Smooth muscle cell (in vitro differentiated cells): ENCODE results near the gene CST9. TPM values are rescaled to one million over a fixed set of nuclear protein-coding genes. Genes with fewer than 3 reads are reported as not detected.

ENCODE experiments used
- DNase-seq: peaks from one replicate; lab custom pipeline; 2025; ENCODE audit not compliant: unreplicated experiment; lab: John Stamatoyannopoulos, UW
- H2AFZ ChIP-seq: fragments of 200-600 bp; sonication (generic); 2 replicates; pipeline ENCODE4 v1.6.0; 2016; ENCODE audit warnings: antibody characterized with exemption, low read depth, mild to moderate bottlenecking
- H3F3A ChIP-seq: fragments of 200-600 bp; sonication (generic); 2 replicates; pipeline ENCODE4 v1.6.0; 2017; ENCODE audit warnings: antibody characterized with exemption, low read depth
- H3K27ac ChIP-seq: fragments of 200-600 bp; sonication (generic); 2 replicates; pipeline ENCODE4 v1.5.1; 2016; ENCODE audit warnings: low read depth, mild to moderate bottlenecking
- H3K27me3 ChIP-seq: fragments of 200-600 bp; sonication (generic); 2 replicates; pipeline ENCODE4 v1.6.1; 2016; ENCODE audit warnings: low read depth, mild to moderate bottlenecking
- H3K36me3 ChIP-seq: fragments of 200-600 bp; sonication (generic); 2 replicates; pipeline ENCODE4 v1.5.1; 2016; ENCODE audit warnings: low read depth
- H3K4me1 ChIP-seq: fragments of 200-600 bp; sonication (generic); 2 replicates; pipeline ENCODE4 v1.5.1; 2016; ENCODE audit warnings: low read depth
- H3K4me2 ChIP-seq: fragments of 200-600 bp; sonication (generic); 2 replicates; pipeline ENCODE4 v1.6.0; 2016; ENCODE audit warnings: mild to moderate bottlenecking
- H3K4me3 ChIP-seq: fragments of 200-600 bp; sonication (generic); 2 replicates; pipeline ENCODE4 v1.5.1; 2016; ENCODE audit warnings: mild to moderate bottlenecking
- H3K79me2 ChIP-seq: fragments of 200-600 bp; sonication (generic); 2 replicates; pipeline ENCODE4 v1.6.0; 2016; ENCODE audit warnings: low read depth, mild to moderate bottlenecking
- H3K9ac ChIP-seq: fragments of 200-600 bp; sonication (generic); 2 replicates; pipeline ENCODE4 v1.6.0; 2016; ENCODE audit warnings: low read depth
- H3K9me3 ChIP-seq: fragments of 200-600 bp; sonication (generic); replicated peaks from 2 replicates; pipeline ENCODE4 v1.5.1; 2016; ENCODE audit warnings: low read depth
- H4K20me1 ChIP-seq: fragments of 200-600 bp; sonication (generic); 2 replicates; pipeline ENCODE4 v1.6.0; 2016; ENCODE audit warnings: low read depth
- WGBS: methylation state at CpG from one replicate; pipeline ENCODE4 v1.1.7; 2016; ENCODE audit warnings: low lambda C conversion rate; 5-methylcytosine and 5-hydroxymethylcytosine counted together
- polyA plus RNA-seq: library from polyadenylated mRNA; unstranded; fragments of >200 nt; fragmentation: Nextera tagmentation; extraction: Ambion mirVana; gene quantifications from 2 replicates; pipeline ENCODE4 v1.2.1, GENCODE V29; 2016
- total RNA-seq: library from RNA; depleted of rRNA; stranded (reverse); fragments of >200 nt; gene quantifications from 2 replicates; pipeline ENCODE4 v1.2.3, GENCODE V29; 2014
- TF ChIP-seq, protein P1 (sequence below): fragments of 200-600 bp; sonication (generic); IDR thresholded peaks from 2 replicates; pipeline ENCODE4 v1.5.1; 2017; ENCODE audit warnings: borderline replicate concordance, mild to moderate bottlenecking, antibody characterized with exemption; ENCODE audit not compliant: insufficient read depth, poor library complexity, severe bottlenecking

Gene CST9
- total and polyA plus RNA-seq, 2 experiments from 2014 or later: not detected

DNA sequence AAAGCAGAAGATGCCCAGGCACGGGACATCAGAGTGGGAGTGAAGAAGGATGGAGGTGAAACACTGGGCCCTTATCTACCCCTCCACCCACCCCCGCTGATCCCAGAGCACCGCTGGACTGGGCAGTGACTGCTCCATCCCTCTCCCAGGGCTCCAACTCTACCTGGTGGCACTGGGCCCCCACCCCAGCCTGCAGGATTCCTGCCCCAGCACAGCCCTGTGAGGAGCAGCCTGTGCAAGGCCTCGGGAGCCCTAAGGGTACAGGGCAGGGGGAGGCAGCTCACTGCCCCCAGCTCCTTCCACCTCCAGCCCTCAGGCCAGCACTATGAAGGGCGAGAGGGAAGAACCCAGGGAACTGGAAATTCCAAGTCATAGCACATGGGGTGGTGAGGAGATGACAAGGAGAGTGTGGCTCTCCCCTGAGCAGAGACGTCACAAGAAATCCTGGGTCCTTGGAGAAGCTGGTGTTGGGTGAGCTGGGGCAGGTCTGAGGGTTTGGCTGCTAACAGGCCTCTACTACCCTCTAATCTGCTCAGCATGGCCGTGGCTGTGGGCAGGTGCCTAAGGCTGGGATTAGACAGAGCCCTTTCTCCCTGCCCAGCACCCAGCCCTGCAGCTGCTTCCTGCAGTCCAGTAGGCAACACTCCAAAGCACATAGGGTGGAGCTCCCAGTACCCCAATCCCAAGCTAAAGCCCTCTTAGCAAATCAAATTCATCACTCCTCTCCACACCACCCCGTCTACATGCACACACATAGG, 28.5 kb upstream of the CST9 start:
- Histone ChIP-seq H4K20me1 (peaks cover 20% of the 10 kb centered on the region), H3K4me1 (peaks cover 9% of the 10 kb centered on the region), H2AFZ (no peak overlapping the region), H3K79me2 (peaks cover 3% of the 10 kb centered on the region), H3K9ac (no peak overlapping the region), H3K4me2 (no peak overlapping the region), H3K36me3 (no peaks in the 10 kb centered on the region), H3K4me3 (no peak overlapping the region), H3K27me3 (no peaks in the 10 kb centered on the region), H3K9me3 (no peaks in the 10 kb centered on the region), H3F3A (no peaks in the 10 kb centered on the region), H3K27ac (no peak overlapping the region)
- DNase-seq: no peak
- TF ChIP-seq, protein P1, sequence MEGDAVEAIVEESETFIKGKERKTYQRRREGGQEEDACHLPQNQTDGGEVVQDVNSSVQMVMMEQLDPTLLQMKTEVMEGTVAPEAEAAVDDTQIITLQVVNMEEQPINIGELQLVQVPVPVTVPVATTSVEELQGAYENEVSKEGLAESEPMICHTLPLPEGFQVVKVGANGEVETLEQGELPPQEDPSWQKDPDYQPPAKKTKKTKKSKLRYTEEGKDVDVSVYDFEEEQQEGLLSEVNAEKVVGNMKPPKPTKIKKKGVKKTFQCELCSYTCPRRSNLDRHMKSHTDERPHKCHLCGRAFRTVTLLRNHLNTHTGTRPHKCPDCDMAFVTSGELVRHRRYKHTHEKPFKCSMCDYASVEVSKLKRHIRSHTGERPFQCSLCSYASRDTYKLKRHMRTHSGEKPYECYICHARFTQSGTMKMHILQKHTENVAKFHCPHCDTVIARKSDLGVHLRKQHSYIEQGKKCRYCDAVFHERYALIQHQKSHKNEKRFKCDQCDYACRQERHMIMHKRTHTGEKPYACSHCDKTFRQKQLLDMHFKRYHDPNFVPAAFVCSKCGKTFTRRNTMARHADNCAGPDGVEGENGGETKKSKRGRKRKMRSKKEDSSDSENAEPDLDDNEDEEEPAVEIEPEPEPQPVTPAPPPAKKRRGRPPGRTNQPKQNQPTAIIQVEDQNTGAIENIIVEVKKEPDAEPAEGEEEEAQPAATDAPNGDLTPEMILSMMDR: no peak
- 94% methylated on average over 8 of the region's 8 CpGs for WGBS

DNA sequence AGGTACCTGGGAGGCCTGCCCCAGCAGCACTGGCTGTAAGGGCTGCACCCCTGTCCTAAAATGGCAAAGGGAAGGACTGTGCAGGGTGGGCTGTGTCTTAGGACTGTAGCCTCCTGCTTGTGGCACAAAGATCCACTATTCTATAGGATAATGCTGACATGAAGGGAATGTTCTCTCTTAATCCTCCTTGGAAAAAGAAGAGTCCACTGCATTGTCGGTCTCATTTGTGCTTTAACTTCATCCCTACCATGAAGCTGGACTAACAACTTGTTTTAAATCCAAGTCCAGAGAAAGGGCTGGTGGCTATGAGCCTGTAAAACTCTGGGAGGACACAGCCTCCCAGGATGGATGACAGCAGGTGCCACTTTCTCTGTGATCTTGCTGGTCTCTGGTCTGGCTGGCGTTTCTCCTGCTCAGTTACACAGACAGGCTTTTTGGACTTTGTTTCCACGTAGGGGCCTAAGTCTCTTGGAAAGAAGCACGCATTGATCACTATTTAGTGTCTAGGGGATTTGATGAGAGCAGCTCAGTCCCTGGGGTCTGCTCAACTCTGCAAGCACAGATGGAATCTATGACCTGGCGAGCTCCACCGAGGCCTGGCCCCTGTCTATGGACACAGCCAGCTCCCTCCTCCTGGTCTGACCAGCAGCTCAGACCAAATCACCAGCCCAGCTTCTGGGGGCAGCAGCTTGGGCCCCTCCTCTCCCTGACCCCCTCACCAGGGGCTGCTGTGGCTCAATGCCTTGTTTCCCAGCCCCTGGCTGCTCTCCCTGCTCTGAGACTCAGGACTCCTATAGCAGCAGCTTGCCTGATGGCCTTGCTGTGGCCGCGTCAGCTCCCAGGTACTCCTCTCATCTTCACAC, 27.2 kb upstream of the CST9 start:
- Histone ChIP-seq H2AFZ (no peak overlapping the region), H3K4me1 (peaks cover 9% of the 10 kb centered on the region), H3F3A (no peaks in the 10 kb centered on the region), H3K36me3 (no peaks in the 10 kb centered on the region), H4K20me1 (peaks cover 20% of the 10 kb centered on the region), H3K9me3 (no peaks in the 10 kb centered on the region), H3K27ac (no peak overlapping the region), H3K9ac (no peak overlapping the region), H3K4me2 (no peak overlapping the region), H3K27me3 (no peaks in the 10 kb centered on the region), H3K4me3 (no peak overlapping the region), H3K79me2 (peaks cover 3% of the 10 kb centered on the region)
- 90% methylated on average over 8 of the region's 8 CpGs for WGBS
- no peak for DNase-seq
- TF ChIP-seq, protein P1: no peak

DNA sequence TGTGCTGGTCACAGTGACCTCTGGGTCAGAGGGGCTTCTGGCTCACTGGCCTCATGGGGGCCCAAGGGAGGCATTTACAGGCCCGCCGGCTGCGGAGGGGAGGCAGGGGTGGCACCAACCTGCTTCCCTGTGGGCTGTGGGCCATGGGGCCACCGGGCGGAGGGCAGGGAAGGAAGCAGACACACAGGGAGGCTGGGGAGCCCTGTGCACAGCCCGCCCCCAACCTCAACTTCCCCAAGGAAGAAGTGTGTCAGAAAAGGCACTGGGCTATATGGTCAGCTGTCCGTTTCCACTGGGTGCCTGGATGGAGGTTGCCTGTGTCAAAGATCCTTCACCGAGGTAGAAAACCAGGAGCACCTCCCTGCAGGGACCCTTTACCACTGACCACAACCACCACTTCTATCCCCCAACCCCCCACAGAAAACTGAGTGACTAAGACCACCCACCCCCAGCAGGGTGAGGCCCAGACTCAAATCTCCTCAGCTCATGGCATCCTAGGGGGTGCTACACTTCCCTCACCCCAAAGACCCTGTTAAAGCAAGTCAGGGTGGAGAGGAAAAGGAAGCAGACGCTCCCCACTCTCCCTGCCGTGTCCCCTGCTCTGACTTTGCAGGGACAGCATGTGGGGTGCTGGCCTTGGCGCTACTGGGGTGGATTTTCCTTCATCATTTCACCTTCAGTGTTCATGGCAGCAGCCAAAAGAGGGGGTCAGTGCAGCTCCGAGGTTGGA, 26.4 kb upstream of the CST9 start:
- Histone ChIP-seq H3K4me1 (peaks cover 8% of the 10 kb centered on the region), H3F3A (no peaks in the 10 kb centered on the region), H3K27me3 (no peaks in the 10 kb centered on the region), H4K20me1 (peaks cover 20% of the 10 kb centered on the region), H3K79me2 (peaks cover 3% of the 10 kb centered on the region), H3K27ac (no peak overlapping the region), H3K4me2 (no peak overlapping the region), H2AFZ (no peak overlapping the region), H3K36me3 (no peaks in the 10 kb centered on the region), H3K9ac (no peak overlapping the region), H3K9me3 (no peaks in the 10 kb centered on the region), H3K4me3 (no peak overlapping the region)
- no peak for DNase-seq
- TF ChIP-seq, protein P1: no peak
- WGBS: 96% methylated on average over 12 of the region's 12 CpGs
